Erythroblast (primary cell): ENCODE results near the gene IL20.

ENCODE experiments used
- DNase-seq, 2 experiments: peaks; one replicate each; lab custom pipeline; 2025; lab: John Stamatoyannopoulos, UW
- GATA1 ChIP-seq: IDR thresholded peaks from 2 replicates; pipeline ENCODE4 v1.6.1; 2011; ENCODE audit warnings: low read depth, mild to moderate bottlenecking, control low read depth, low read length, moderate library complexity
- POLR2A ChIP-seq: IDR thresholded peaks from 2 replicates; pipeline ENCODE4 v1.6.1; 2011; ENCODE audit warnings: mild to moderate bottlenecking, low read length

IL20 gene

DNA sequence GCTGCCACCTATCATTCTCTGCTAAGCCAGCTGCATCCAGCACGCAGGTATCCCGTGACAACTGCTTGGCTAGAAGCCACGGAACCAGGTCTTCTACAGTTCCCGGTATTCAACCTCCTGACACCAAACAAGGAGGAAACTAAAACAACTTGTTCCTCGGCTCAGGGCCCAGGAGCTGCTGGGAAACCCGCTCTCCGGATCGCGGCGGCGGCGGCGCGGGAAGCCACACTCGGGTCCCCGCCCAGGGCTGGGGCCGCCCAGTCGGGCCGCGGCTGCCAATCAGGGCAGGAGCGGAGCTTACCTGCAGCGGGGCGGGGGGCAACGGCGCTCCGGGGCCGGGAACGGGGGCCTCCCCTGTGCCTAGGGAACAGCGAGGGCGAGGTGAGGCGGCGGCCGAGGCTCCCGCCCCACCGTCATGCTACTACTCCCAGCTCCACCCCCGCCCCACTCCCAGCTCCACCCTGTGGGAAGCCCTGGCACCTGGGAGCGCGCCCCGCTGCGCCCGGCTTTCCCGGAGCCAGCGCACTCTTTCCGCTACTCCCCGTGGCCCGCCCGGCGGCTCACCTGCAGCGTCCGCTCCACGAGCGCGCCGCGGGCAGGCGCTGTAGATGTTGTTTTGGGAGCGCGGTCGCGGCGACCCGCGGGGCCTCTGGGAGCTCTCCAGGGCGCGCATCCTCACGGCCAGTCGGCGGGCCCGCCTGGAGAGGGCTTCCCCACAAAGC lies 43.9 kb downstream of the IL20 start:
- TF ChIP-seq GATA1 (no peak), POLR2A (no peak)
- no peak for DNase-seq

DNA sequence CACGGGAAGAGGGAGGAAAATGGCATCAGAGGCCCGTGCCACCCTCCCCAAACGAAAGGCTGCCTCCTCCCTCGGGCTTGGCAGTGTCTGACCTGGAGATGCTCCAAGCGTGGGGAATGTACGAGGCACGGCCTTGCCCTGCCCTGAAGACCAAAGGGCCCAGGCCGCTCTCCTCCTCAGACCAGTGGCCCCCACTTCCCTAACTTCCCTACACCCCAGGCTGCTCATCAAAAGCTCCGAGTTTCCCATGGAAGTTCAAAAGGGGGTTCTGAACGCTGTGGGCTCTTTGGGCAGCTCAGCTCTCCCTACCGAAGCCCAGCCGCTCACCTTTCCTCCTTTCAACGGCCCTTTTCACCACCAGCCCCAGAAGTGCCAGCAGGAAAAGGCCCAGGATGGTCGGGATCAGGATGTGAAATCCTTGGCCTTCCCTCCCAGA lies 44.5 kb downstream of the IL20 start:
- no peak for DNase-seq
- TF ChIP-seq POLR2A (no peak), GATA1 (no peak)

DNA sequence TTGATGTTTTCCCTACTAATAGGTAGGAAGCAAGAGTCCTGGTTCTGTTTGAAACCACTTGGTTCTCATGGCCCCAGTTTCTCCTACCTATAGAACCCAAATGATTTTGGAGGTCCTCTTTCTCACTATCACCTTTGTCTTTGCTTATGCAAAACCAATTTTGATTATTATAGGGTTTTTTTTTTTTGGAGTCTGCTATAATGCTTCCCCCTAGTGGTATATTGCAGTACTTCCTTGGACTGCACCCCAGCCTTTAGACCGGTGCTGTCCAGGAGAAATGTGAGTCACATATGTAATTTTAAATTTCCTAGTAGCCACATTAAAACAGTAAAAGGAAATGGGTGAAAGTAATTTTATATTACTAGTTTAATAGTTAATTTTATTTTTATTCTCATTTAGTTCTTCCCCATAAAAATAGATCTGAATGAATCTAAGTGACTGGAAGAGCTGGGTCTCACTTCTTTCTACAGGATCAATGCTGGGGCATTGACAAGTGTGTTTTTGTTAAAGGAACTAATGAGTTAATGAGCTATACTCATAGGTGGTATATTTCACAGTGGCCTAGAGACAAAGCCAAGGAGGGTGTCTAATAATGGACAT lies 45.7 kb downstream of the IL20 start:
- DNase-seq, result peak; percentile 48 to 70
- TF ChIP-seq GATA1, result no peak
- no peak for TF ChIP-seq POLR2A

DNA sequence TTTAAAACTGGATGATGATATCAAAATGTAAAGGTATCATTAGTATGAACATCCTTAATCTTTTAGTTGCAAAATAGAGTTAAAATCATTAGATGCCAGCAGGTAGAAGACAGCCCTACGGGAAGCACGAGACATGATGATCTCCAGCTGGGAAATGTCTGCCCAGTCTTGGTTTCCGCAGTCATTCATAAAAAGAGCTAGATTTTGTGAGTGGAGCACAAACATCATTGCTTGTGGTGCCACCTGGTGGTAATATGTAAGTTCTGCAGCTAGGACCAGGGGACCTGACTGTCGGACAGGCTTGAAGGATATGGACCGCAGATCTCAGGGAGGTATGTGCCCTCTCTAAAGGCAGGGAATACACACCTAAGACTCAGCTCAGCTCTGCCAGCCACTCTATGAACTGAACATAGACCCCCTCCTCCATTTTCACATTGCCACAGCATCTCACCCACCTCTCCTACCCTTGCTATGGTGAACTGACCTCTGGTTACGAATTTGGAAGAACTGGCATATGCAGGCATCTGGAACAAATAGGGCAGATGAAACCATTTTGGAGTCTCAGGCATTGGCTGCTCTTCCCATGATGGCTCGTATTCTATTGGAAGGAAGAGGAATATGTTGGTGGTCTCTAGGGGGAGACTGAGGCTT lies 47.1 kb downstream of the IL20 start:
- no peak for TF ChIP-seq POLR2A

DNA sequence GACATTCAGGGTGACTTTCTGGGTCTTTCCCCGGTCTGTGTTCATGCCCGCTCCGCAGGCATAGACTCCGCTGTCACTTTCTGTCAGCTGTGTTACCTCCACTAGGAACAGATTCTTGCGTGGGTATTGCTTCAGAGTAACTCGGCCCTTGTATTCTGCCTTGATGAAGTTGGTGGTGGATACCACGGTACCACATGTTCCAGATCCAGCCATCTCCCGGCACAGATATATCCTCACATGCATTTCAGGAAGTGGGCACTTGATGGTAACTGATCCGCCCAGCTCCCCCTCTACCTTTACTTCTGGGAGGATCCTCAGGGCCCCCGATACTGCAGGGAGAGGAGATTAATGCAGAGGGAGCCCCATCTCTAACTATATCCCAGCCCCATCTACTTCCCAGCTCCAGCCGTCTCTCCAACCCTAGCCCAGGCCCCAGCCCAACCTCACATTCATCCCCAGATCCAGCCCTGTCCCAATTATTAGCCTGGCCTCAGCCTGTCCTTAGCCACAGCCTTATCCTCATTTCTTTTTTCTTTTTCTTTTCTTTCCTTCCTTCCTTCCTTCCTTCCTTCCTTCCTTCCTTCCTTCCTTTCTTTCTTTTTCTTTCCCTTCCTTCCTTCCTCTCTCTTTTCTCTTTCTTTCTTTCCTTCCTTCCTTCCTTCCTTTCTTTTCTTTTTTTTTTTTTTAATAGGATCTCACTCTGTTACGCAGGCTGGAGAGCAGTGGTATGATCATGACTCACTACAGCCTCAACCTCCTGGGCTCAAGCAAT lies 48.5 kb downstream of the IL20 start:
- no peak for DNase-seq

More for the DNA sequence above, 47.1 kb downstream of the IL20 start:
- peak; percentile 71 to 83 for DNase-seq

DNA sequence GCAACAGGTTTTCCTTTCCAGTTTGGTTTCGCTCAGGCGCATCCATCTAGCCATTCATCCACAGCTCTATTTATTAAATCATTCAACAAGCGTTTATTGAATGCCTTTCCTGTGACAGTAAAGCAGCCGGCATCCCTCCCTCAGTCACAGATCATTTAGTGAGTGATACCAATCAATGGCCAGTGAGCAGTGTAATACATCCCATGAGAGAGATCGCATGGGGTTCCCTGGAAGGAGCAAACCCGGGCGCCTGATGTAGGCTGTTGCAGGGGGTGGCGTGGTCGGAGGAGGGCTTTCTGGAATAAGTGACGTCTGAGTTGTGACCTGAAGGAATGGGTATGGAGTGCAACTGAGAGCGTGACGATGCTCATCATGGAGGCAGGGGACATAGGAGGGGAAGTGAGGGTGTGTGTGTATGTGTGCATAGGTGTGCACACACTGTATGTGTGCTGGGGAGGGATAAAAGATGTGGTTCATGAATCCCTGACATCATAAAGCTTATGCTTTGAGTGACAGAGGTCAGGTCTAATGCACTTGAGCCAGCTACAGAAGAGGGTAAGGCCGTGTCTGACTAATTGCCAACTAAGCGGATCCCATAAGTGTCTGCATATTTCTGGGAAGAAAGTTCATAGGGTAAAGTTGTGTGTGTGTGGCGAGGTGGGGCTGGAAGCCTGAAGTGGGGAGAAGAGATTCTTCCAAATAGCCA lies 49.8 kb downstream of the IL20 start:
- no peak for DNase-seq
- TF ChIP-seq POLR2A, result no peak
- TF ChIP-seq GATA1, result no peak

More for the DNA sequence above, 48.5 kb downstream of the IL20 start:
- TF ChIP-seq GATA1, result no peak
- TF ChIP-seq POLR2A, result no peak

DNA sequence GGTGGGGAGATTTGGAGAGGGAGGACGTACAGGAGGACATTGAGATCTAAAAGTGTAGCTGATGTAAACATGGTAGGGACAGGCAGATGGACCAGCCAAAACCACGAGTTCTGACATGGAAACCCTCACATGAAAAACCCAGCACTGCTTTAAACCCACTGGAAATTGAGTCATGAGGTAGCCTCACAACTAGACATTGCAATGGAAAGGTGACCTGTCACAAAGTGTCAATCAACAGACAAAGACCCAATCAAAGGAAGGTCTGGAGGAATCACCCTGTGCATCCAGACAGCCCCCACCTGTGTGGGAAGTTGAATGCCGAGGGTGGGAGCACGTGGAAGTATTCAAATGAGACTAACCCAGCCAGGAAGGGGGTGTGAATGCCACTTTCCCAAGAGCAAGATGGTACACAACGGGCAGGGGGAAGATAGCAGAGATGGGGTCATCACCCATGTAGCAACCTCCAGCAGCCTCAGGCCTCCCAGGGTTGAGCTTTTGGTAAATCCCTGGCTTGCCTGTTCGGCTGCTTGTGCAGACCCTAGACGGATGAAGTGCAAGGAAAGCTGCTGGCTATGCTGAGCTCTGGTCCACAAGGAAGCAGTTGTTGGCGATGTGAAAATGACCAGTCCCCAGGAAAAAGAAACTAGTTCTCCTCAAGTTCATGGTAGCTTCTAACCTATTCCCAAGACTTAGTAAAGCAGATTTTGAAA lies 50.7 kb downstream of the IL20 start:
- DNase-seq, result no peak
- no peak for TF ChIP-seq GATA1
- TF ChIP-seq POLR2A, result no peak

DNA sequence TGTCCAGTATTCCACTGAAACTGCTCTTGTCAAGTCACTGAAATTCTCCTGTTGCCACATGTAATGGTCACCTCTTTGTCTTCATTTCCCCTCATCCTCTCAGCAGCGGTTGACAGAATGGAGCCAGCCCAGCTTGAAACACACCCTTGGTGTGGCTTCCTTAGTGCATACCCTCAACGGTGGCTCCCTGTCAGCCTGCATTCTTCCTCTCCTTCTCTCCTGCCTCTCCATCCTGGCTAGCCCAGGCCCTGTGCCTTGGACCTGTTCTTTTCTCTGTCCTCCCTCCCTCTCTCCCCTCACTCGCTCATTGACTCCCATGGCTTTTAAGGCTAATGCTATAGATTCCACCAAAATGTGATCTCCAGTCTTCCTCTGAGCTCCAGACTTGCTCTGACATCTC lies 52.7 kb downstream of the IL20 start:
- TF ChIP-seq POLR2A (no peak), GATA1 (no peak)
- no peak for DNase-seq
